DMS 273 (cell line): Measurements from ENCODE around the gene NMT1.

Experiments
- DNase-seq: peaks from one replicate; lab custom pipeline; 2025; ENCODE audit not compliant: unreplicated experiment; lab: John Stamatoyannopoulos, UW

NMT1 gene

DNA sequence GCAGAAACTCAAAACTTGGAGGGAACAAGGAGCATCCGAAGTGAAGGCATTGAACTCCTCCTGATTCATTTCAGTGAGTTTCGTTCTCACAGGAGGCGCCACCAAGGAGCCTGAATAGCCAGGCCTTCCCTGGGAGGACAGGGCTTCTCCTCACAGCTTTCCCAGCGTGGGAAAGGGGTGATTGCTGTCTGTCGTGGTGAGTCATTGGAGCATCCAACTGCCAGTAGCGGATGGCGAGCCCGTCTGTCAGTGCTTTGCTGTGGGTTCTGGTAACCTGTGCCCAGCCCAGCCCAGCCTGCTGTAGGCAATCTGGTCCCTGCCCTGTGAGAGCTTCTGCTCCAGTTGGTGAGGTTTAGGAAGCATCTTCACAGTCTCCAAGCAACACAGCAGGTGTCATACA lies 42.9 kb downstream of the NMT1 start:
- DNase-seq: no peak

DNA sequence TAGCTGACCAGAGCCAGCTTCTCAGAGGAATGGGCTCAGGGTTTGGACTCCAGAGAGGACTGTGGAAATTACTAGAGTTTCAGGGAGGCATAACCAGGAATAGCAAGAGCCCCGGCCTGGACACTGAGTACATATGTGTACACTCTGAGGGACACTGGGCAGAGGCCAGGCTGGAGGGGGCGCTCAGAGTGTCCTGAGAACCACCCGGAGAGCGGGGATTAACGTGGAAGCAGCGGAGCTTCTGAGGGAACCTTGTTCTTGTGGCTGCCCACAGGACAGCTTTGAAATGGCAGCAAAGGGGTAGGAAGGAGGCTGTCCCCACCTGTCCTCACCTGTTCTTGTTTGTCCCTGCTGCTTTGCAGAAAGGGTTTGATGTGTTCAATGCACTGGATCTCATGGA lies 43.4 kb downstream of the NMT1 start:
- DNase-seq: no peak

DNA sequence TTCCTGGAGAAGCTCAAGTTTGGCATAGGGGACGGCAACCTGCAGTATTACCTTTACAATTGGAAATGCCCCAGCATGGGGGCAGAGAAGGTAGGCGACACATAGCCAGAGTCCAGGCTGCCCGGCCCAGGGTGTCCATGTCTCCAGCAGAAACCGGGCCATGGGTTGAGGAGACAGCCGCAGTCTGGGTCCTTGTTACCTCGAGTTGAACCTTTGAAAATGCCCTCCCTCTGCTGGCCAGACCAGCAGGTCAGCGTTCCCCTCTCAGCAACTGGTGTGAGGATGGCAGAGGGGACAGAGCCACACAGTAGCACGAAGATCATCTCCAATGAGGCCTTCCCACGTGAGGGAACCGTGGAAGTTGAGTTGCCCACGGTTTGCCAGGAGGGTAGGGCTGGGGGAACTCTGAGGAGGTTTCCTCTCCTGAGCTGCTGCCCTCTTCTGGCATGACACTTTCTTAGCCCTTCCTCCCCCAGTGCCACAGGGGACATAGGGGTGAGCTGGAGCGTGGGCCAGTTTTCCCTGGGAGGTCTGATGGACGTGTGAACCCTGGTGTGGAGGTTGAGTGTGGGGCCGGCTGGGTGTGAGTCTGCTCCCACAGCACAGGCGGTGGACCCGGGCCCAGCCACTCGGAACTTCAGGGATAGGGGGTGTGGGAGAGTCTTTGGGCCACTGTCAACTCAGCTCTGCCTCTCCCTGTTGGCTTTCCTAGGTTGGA lies 43.9 kb downstream of the NMT1 start:
- DNase-seq: no peak

DNA sequence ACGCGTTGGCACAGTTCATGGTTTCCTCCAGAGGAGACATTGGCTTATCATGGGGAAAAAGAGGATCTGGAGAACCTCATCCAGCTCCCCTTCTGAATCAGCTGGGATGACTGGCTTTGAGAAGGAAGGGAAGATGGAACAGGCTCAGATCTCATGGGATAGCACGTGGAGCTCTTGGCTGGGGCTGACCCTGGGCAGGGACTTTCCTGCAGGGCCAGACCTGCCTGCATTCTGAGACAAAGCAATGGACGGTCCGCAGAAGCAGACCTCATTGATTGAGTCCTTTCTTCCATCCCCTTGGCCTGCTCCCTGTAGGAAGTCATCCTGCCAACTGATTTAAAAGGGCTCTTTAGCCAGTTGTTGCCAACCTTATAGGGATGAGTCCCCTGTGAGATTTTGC lies 45.0 kb downstream of the NMT1 start:
- no peak for DNase-seq

DNA sequence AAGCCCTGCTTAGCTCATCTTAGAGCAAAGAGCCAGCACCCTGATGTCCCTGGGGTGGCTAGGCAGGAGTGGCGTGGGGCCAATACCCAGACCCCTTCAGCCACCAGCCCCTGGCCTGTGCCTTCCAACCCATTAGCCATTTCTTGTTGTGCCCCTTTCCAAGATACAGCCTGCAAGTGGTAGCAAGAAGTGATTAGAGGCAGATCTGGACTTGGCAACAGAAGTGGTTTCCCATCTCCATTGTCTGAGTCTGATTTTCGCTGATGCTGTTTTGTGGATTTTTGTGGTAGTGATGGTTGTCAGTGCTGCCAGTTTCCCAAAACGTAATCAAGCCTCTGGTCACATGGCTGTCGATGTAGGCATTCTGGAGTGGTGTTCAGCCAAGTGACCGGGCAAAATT lies 45.5 kb downstream of the NMT1 start:
- DNase-seq: no peak

DNA sequence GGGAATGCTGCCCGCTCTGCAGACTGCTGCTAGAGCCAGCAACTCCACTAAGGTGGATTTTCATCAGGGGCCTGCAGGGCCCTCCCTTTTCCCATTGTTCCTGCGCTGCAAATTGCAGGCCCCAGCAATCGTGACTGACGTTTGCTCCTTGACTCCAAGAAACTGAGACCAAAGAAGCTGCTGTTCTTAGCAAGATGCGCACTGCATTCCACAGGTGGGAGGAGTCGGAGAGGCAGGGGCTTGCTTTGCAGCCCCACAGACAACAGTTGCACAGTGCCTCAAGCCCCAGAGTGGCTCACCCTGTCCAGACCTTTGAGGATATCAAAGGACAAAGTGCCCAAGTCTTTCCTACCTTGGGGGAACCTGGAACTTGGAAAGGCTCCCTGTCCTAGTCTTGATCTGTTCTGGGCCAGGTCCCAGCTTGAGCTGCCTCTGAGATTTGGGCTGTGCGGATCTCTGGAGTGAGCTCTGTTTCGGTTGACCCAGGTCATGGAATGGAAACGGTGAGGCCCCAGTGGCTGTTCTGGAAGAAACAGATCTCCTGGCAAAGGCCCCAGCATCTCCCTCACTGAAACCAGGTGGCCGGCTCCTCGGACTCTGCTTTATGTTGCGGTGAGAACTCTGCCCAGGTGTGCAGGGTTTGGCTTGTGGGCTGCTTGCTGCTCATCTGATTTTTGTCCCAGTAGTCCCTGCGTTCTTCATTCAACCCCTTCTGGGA lies 46.3 kb downstream of the NMT1 start:
- DNase-seq: no peak

DNA sequence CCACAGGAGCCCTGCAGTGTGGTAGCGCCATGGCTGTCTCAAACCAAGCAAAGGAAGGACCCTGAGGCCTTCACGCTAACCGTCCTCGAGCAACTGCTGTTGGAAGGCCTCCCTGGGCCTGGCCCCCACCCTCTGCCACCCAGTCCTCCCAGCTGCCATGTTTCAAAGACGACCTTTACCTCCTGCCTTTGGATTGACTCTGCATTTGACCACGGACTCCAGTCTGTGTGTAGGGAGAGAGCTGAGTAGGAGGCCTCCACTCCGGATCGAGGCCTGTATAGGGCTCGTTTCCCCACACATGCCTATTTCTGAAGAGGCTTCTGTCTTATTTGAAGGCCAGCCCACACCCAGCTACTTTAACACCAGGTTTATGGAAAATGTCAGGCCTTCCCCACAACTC lies 46.9 kb downstream of the NMT1 start:
- no peak for DNase-seq

DNA sequence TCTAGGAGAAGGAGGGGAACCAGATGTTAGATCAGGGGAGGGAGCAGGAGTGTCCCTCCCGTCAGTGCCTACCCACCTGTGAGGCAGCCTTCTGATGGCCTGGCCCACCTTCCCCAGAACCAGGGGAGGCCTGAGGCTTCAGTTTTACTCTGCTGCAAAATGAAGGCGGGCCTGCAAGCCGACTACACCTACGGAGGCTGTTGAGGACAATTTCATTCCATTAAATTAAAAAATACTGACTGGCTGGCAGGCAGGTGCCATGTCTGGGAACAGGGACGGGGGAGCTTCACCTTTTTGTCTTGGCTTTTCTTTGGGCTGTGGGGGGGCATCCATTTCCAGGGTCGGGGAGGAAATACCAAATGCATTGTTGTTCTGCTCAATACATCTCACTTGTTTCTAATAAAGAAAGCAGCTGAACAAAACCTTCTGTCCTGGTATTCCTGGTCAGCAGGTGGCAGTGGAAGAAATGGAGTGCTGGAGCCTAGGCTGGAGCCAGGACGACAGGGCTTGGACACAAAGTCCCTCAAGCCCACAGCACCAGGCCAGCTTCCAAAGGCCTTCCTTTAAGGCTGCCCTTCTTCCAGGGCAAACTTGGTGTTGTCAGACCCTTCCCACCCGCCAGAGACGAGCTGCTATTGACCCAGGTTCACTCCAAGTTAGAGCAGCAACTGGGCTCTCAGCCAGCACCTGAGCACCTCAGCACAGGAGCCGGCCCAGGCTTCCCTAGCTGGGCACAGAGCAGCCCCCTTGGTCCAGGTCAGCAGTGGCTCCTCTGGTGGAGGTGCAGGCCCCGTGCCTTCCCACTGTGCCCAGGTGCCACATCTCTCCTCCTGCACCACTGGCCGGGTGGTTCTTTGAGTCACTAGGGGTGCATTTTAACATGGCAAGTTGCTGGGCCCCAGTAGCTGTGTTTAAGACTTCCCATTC lies 47.7 kb downstream of the NMT1 start:
- no peak for DNase-seq

DNA sequence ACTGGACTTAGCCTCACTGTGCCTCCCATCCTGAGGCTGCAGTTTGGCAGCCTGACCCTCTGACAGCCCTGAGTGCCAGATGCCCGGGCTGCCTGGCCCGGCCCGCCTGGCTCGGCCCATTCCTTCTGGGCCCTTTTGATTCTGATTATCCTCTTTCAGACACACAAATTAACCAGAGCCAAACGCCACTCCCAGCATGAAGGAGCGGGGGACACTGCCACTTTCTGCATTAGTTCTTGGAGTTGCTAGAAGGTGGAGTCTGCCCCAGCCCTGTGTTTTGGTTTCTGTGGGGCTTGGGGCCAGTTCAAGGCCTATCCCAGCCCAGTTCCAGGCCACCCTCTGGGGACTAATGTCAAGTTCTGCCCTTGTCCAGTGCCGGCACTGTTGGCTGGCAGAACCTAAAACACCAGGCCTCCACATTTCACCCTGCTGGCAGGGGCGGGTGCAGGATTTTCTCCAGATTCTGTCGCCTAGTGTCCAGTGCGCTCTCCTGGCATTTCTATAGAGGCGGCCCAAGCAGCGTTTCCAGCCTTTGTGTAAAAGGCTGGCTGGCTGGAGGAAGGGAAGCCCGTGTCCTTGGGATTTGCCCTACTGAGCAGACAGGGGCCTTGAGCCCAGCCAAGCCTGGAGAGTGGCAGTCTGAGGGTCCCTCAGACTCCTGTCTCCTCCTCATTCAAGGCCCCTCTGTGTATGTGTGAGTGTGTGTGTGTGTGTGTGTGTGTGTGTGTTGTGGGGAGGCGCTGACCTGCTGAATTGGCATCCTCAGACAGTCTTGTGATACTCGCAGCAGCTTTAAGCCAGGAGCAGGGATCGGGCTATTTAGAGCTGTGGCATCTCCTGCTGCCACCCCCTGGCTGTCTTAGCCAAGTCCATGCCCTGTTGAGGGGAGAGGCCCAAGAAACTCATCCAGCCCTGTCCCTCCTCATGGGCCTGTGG lies 49.8 kb downstream of the NMT1 start:
- no peak for DNase-seq

DNA sequence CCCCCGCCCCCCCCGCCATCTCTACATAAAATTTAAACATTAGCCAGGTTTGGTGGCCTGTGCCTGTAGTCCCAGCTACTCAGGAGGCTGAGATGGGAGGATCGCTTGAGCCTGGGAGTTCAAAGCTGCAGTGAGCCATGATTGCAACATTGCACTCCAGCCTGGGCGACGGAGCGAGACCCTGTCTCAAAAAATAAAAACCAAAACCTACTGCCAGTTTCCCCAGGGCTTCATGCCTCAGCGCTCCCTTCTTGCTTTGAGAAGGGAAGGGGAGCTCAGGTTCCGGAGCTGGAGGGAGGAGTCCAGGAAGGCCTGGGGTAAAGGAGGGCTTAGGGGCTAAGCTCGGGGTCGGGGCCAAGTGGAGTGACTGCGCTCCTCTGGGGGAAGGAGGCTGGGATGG lies 50.7 kb downstream of the NMT1 start:
- DNase-seq: no peak

DNA sequence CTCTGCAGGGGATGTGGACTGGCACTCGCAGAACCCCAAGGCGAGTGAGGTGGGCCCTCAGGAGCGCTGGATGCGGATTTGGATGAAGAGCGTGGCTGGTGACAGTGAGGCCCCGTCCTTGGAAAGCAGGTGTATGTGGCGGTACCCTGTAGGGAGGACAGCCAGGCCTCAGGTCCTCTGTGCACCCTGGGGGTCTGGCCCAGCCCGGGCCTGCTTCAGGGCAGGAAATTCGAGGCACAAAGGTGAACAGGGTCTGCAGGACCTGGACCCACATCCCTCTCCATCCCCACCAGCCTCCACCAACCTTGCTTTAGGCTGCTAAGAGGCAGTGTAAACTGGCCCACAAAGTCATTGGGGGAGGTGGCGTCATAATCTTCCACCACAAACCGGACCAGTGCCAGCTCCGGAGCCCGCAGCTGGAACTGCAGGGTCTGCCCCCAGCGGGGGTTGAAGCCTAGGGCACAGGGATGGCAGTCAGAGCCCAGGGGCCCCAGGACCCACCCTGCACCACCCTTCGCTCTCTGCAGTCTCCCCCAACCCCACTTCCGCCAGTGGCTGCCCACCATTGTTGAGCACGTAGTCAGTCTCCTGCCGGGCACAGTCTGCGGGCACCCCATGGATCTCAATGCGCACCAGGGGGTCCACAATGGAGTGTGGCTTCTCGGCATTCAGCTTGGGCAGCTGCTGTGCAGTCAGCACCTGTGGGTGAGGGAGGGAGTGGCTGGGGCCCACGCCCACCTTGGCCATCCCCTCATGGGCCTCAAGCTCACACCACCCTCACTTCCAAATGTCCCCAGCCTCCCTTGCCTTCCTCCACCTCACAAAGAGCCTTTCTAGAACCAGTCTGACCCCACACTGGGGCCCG lies 51.7 kb downstream of the NMT1 start:
- DNase-seq: no peak

DNA sequence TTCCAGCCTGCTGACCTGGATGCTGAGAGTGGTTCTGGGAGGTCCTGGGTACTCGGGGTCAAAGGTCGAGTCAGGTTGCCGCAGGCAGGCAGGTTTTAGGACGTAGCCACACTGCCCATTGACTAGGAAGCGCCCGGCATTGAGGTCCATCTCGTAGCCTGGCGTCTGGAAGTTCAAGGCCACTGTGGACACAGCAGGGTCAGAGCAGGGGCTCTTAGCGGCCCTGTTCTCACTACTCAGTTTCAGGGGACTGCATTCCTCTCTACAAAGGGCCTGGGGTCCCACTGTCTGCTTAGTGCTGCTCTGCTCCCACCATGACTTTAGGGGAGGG lies 52.3 kb downstream of the NMT1 start:
- no peak for DNase-seq

DNA sequence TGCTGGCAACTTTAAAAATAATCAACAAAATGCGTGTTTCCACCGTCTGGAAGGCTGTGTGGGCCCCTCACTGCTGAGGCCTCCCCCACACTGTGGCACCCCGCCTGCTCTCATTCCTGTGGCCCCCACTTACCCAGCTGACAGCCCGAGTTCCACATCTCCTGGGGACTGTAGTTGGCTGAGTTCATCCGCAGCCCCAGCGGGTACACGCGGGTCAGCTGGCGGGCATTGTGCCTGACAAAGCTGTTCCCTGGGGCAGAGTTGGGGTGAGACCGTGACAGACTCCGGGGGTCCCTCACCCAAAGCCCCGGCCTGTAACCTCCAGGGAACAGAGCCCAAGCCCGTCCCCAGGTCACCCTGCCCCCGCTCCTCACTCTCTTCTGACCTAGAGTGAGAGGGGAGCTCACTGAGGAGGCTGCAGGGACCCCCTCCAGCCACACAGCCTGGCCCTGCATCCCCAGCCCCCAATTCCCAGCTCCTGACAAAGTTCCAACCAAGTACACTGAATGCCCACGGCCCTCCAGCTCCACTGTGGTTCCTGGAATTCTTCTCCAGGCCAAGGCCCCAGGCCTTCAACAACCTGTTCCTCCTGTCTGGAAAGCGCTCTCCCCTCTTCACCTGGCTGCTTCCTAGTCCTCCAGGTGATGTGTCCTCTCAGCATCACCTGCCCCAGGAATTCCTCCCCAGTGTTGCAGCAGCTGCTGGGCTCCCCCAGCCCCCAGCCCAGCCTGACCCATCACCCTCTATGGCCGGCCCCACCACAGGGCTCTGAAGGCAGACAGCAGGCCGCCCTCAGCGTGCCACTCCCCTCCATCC lies 53.2 kb downstream of the NMT1 start:
- no peak for DNase-seq

DNA sequence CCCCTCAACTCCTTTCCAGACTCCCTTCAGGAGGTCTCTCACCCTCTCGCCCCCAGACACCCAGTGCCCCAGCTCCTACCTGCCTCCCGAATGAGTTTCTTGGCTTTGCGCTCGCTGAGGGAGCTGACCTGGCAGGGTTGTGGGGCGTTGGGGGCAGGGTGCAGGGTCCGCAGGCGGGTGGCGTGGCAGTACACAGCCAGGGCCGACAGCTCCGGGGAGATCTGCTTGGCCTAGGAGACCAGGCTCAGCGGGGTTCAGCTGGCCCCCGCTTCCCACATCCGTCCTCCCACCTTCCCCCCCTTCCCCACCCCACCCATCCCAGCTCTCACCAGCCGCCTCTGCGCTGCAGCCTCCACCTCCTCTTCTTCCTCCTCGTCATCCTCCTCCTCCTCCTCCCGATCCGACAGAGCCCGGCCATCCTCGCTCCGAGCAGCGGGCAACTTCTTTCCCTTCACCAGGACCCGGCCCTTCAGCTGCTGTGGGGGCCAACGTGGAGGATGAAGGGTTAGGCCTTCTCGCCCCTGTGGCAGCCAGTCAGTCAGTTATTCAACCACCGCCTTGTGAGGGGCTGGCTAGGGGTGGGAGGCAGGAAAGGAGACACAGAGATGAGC lies 54.0 kb downstream of the NMT1 start:
- no peak for DNase-seq

DNA sequence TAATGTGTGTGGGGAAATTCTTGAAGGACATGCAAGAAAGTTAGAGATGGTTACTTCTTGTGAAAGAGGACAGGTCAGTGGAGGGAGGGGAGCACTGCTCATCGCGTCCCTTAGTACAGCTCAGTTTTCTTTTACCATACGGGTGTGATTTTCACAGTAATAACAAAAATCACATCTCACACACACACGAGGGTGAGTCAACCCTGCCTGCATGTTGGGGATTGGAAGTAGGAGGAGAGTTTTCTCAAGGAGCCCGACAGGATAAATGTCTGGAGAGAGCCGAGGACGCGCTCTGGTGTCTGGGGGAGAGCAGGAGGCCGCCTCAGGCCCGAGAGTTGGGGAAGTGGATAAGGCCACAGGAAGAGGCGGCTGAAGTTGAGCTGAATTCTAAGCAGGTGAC lies 54.8 kb downstream of the NMT1 start:
- DNase-seq: no peak

DNA sequence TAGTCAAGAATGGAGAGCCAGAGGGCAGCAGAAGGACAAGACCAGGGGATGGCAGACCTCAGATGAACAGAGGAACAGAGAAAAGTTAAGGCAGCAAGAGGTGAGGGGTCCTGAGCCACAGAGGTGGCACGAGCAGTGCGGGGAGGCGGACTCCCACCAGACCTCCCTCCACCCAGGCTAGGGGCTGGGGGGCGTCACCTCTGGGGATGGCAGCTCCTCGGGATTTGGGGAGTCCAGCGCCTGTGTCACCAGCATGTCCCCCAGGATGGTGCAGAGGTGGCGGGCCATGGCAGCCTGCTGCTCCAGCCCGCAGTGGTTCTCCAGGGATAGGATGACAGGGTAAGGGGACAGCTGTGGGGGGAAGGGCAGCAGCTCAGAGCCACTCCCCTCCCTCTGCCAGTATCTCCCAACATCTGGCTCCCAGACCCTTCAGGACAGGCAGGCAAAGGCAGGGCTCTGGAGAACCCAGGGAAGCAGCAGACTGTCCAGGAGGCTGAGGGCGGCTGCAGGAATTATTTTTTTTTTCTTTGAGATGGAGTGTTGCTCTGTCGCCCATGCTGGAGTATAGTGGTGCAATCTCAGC lies 55.4 kb downstream of the NMT1 start:
- DNase-seq: peak; percentile 44

DNA sequence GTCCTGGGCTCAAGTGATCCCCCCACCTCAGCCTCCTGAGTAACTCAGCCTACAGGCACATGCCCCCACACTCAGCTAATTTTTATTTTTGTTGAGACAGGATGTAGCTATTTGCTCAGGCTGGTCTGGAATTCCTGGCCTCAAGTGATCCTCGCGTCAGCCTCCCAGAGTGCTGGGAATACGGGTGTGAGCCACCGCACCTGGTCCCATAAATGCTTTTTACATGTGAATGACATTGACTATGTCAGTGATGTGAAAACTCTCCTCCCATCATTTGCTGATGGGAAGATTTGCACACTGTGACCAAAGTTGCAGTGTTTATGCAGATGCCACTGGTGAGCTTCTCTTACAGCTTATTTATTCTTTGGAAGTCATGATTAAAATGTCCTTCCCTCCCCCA lies 56.2 kb downstream of the NMT1 start:
- no peak for DNase-seq
